Measurements from ENCODE around the gene TMEM179B. TPM values are rescaled to one million over a fixed set of nuclear protein-coding genes. Genes with fewer than 3 reads are reported as not detected.
"Not testable (repeated sequence)": the region's sequence is repeated elsewhere in the genome, so short reads cannot be mapped to it uniquely, and the experiment has no call there.

The TMEM179B gene, protein sequence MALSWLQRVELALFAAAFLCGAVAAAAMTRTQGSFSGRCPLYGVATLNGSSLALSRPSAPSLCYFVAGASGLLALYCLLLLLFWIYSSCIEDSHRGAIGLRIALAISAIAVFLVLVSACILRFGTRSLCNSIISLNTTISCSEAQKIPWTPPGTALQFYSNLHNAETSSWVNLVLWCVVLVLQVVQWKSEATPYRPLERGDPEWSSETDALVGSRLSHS
- 10 to 100 TPM; 66.2 to 71.5 TPM for total RNA-seq
- polyA plus RNA-seq, result 100 to 1,000 TPM; 109 to 126 (median 122) TPM
- total RNA-seq, result 15.3 to 25.2 (median 19.9) reads per million in 6 experiments

DNA sequence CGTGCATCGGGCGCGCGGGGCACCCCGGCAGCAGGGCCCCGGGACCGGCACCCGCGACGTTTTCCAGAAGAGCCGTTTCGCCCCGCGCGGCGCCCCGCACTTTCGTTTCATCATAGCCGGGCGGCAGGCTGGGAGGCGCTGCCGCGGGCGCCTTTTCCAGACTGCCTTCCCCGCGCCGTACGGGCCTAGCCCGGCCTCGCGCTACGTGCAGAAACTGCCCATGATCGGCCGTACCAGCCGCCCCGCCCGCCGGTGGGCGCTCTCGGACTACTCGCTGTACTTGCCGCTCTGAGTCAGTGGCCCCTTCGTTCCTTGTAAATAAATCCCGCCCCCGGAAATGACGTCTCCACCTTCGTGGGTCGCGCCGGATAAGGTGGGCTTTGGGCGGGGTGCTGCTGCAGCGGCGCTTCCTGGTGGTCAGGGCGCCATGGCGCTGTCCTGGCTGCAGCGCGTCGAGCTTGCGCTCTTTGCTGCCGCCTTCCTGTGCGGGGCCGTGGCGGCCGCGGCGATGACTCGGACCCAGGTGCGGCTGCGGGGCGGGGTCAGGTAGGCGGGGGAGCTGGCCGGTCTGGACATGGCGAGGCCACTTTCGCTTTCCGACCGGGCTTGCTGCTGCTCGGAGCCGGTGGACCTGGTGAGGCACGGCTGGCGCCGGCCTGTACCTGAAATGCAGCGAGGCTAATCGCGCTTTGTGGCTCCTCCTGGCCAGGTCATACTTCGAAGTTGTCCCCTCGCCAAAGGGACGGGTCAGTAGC is at the start of gene TMEM179B:
Gene TMEM179B (plus strand): TSS at position 398 of the 755 bp plus-strand sequence. CDS start 30 bp downstream, at position 428.
- H3K4me3 Mint-ChIP-seq, result peak within 1 kb of the TSS; percentile 90 to 96 (median 96)
- H3K27ac Mint-ChIP-seq, result peak within 1 kb of the TSS; percentile 92 to 98 (median 96)
- peaks cover 14 to 53% (median 46%) of the 10 kb centered on the region in 4 donors for H3K4me1 Mint-ChIP-seq
- DNase-seq, result peak; percentile 90 to 99 (median 97)
- no peaks in the 10 kb centered on the region for H3K9me3 Mint-ChIP-seq
- POLR2A ChIA-PET, result interaction anchor here (0.6 to 12.0 kb wide), 34 partner anchors 9 to 385 kb away, joined by 3 to 314 read pairs (median 5); partner anchors contain the start of genes BSCL2, C11orf98, CSKMT and GANAB
- H3K36me3 Mint-ChIP-seq, result peaks cover 0 to 36% (median 0%) of the 10 kb centered on the region in 3 donors
- no peaks in the 10 kb centered on the region for H3K27me3 Mint-ChIP-seq
- ATAC-seq, result peak; percentile 69 to 73

DNA sequence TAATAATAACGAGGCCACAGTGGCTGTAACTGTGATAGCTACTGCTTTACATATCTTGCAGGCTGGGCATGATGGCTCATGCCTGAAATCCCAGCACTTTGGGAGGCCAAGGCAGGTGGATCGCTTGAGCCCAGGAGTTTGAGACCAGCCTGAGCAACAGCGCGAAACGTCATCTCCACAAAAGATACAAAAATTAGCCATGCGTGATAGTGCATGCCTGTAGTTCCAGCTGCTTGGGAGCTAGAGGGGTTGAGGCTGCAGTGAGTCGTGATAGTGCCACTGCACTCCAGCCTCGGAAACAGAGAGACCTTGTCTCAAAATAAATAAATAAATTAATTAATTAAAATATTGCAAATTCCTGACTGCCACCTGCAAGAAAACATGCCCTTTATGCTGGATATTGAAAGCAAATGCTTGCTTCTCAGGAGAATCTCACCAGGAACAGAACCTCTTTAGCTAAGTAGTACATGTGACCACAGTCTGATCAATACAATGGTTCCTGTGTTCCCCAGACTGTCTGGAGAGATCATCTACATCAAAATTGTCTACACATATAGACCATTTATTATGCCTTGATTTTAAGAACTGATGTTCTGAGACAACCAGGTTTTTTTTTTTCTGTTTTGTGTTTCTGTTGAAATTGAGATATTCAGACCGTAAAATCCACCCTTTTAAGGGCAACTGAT is 39.6 kb upstream of the TMEM179B start:
- POLR2A ChIA-PET, result interaction anchor here (0.6 to 1.3 kb wide), 4 partner anchors 9 to 108 kb away, joined by 3 to 7 read pairs (median 5); partner anchors contain the start of genes HNRNPUL2 and TTC9C
- DNase-seq (no peak), ATAC-seq (no peak)
- H3K27ac Mint-ChIP-seq, result peak overlapping the region in 1 of 10 donors; percentile 9
- no peak overlapping the region for H3K4me3 Mint-ChIP-seq
- H3K4me1 Mint-ChIP-seq, result peaks cover 7 to 33% (median 16%) of the 10 kb centered on the region in 4 donors
- no peaks in the 10 kb centered on the region for H3K27me3 Mint-ChIP-seq
- no peaks in the 10 kb centered on the region for H3K9me3 Mint-ChIP-seq
- H3K36me3 Mint-ChIP-seq, result peaks cover 0 to 22% (median 0%) of the 10 kb centered on the region in 3 donors

DNA sequence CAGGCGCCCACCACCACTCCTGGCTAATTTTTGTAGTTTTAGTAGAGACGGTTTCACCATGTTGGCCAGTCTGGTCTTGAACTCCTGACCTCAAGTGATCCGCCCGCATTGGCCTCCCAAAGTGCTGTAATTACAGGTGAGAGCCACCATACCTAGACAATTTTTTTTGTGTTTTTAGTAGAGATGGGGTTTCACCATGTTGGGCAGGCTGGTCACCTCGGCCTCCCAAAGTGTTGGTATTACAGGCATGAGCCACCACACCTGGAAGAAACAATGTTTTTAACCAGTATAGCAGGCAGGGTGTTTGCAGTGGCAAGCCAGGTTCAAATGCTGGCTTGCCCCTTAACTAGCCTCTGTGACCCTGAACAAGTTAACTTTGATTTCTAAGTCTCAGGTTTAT is 37.3 kb upstream of the TMEM179B start:
- peak overlapping the region in 1 of 10 donors; percentile 27 for H3K27ac Mint-ChIP-seq
- POLR2A ChIA-PET, result interaction anchor here (0.7 to 6.6 kb wide), 4 partner anchors 12 to 91 kb away, joined by 5 to 165 read pairs (median 12); partner anchors contain the start of genes HNRNPUL2, POLR2G and TTC9C
- H3K36me3 Mint-ChIP-seq, result peaks cover 0 to 22% (median 0%) of the 10 kb centered on the region in 3 donors
- not testable (repeated sequence) for H3K9me3 Mint-ChIP-seq, ATAC-seq, H3K27me3 Mint-ChIP-seq, H3K4me3 Mint-ChIP-seq, DNase-seq
- peaks cover 11 to 46% (median 31%) of the 10 kb centered on the region in 4 donors for H3K4me1 Mint-ChIP-seq

DNA sequence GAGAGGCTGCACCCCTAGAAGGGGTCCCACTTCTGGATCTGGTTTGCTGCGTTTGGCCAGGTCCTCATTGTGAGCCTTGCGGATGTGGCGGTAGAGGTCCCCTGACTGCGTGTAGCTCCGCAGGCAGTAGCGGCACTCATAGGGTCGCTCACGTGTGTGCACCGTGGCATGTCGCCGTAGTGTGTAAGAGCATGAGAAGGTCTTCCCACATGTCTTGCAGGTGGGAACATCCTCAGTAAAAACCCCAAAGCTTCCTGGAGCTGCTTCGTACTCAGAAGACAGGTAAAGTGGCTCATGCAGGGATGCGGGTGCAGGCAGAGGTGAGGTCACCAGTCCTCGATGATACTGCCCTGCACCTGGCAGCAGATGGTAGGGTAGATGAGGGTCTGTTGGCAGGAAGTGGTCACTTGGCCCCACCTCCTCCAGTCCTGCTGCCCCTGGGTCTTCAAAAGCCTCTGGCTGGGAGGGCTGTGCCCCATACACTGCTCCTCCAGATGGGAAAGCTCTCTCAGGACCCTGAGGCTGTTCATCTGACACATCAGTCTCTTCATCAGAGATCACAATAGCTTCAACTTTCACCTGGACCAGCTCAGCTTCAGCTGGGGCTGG is 34.9 kb upstream of the TMEM179B start:
- peak overlapping the region in 8 of 10 donors; percentile 36 to 97 (median 78) for H3K4me3 Mint-ChIP-seq
- ATAC-seq (no peak), DNase-seq (no peak)
- no peaks in the 10 kb centered on the region for H3K27me3 Mint-ChIP-seq
- H3K27ac Mint-ChIP-seq, result peak overlapping the region in 5 of 10 donors; percentile 66 to 99 (median 76)
- H3K9me3 Mint-ChIP-seq, result no peaks in the 10 kb centered on the region
- POLR2A ChIA-PET, result interaction anchor here (0.6 to 6.6 kb wide), 14 partner anchors 9 to 161 kb away, joined by 3 to 165 read pairs (median 16); partner anchors contain the start of genes BSCL2, C11orf98, GNG3 and HNRNPUL2
- peaks cover 0 to 22% (median 0%) of the 10 kb centered on the region in 3 donors for H3K36me3 Mint-ChIP-seq
- H3K4me1 Mint-ChIP-seq, result peaks cover 11 to 49% (median 31%) of the 10 kb centered on the region in 4 donors

DNA sequence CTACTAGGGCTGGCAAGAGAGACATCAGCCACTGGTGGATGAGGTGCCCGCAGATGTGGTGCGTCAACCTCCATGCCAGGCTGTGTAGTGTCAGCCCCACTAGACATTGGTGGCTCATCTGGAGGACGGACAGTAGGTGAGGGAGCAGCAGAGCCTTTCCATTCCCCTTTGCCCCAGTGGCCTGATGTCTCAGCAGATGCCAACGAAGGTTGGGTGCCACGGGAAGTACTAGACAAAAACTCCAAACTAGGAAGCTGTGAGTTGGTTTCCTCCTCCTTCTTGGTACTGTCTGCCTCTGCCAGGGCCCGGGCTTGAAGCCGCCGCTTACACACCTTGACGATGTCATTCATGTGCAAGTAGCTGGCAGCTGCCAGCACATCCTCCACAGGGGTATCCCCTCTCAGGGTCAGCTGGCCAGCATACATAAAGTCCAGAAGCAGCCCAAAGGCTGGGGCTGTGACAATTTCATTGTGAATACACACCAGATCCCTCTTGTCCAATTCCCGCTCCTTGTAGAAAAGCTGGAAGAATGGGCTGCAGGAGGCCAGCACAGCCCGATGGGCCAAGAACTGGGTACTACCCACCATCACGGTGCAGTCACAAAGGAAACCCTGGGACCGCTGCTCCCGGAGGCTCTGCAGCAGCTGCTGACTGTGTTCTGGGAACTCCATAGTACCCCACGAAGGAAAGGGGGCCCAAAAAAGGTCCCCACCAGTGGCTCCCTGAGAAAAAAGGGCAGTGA is 34.0 kb upstream of the TMEM179B start:
- DNase-seq, result no peak
- Mint-ChIP-seq H3K4me1 (peaks cover 11 to 47% (median 31%) of the 10 kb centered on the region in 4 donors), H3K27me3 (no peaks in the 10 kb centered on the region), H3K27ac (peak overlapping the region; percentile 88 to 100 (median 99)), H3K36me3 (peaks cover 0 to 20% (median 0%) of the 10 kb centered on the region in 3 donors), H3K9me3 (no peaks in the 10 kb centered on the region), H3K4me3 (peak overlapping the region; percentile 91 to 100 (median 97))
- ATAC-seq, result no peak
- POLR2A ChIA-PET, result interaction anchor here (0.5 to 6.6 kb wide), 42 partner anchors 9 to 1488 kb away, joined by 3 to 165 read pairs (median 8); partner anchors contain the start of genes B3GAT3, BSCL2, C11orf98 and CSKMT

DNA sequence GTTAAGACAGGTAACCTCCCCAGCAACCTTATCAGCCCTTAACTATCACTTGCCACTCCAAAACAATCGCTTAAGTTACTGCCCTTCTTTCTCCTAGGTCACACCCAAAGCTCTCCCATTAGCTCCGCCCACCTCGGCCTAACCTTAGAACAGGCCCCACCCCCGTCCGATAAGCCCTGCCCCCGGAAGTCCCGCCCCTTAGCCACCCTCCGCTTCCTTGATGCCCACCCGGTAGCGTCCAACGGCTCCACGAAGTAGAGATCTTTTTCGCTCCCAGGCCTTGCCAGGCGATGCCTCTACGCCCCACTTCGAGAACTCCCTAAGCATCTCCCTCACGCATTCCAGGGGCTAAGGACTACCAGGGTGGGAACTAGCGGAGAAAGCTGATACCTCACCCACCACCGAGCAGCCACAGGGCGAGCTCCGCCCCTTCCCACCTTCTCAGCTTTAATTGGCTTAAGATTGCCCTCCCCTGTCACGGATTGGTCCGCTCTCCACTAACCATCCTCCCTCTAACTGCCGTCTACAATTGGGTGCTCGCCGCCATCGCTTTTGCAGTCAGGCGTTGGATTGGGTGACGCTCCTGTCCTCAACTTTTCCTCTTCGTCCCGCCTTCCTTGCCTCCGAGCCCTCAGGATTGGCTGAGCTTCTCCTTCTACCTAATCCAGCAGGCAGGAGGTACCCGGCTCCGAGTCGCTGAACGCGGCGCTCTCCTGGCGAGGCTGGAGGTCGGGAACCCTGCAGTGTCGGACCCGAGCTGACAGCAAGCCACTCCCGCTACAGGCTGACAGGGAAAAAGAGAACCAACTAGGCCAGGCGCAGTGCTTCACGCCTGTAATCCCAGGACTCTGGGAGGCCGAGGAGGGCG is 33.2 kb upstream of the TMEM179B start, which contains the start of gene ZBTB3:
Gene ZBTB3 (minus strand): TSS at position 425 of the 868 bp plus-strand sequence. CDS start 496 bp downstream, outside the sequence.
- Mint-ChIP-seq H3K9me3 (no peaks in the 10 kb centered on the region), H3K36me3 (peaks cover 0 to 16% (median 0%) of the 10 kb centered on the region in 3 donors), H3K4me1 (peaks cover 8 to 43% (median 28%) of the 10 kb centered on the region in 4 donors), H3K4me3 (peak within 1 kb of the TSS; percentile 91 to 100 (median 97)), H3K27ac (peak within 1 kb of the TSS; percentile 88 to 100 (median 99)), H3K27me3 (no peaks in the 10 kb centered on the region)
- POLR2A ChIA-PET, result interaction anchor here (0.5 to 6.6 kb wide), 52 partner anchors 8 to 1487 kb away, joined by 3 to 165 read pairs (median 5); partner anchors contain the start of genes B3GAT3, BSCL2, C11orf98 and CSKMT
- peak; percentile 93 to 100 (median 96) for DNase-seq
- ATAC-seq, result peak; percentile 95 to 96

DNA sequence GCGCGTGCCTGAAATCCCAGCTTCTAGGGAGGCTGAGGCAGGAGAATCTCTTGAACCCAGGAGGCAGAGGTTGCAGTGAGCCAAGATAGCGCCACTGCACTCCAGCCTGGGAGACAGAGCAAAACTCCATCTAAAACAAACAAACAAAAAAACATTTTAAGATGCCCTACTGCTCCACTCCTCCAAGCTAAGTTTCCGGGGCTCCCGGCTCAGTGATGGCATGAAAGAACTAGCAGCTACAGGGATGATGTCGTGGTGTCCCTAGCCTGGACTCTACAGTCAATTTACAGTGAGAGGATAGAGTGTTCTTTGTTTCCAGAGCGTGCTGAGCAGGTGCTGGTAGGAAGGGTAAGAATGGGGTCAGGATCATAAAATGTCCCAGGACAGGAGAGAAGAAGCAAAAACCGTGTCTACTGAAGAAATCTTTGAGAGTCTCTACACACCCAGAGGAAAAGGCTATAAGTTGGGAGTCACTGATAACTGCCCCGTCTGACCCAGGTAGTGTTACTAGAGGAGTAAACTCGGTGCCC is 32.1 kb upstream of the TMEM179B start:
- POLR2A ChIA-PET, result interaction anchor here (0.6 to 6.6 kb wide), 16 partner anchors 9 to 181 kb away, joined by 3 to 165 read pairs (median 10); partner anchors contain the start of genes BSCL2, C11orf98, CSKMT and EEF1G
- Mint-ChIP-seq H3K36me3 (peaks cover 0 to 9% (median 0%) of the 10 kb centered on the region in 3 donors), H3K4me1 (peaks cover 6 to 32% (median 23%) of the 10 kb centered on the region in 4 donors), H3K27me3 (no peaks in the 10 kb centered on the region), H3K27ac (peak overlapping the region in 8 of 10 donors; percentile 6 to 100 (median 68)), H3K4me3 (peak overlapping the region; percentile 3 to 97 (median 62)), H3K9me3 (no peaks in the 10 kb centered on the region)
- DNase-seq (no peak), ATAC-seq (no peak)

DNA sequence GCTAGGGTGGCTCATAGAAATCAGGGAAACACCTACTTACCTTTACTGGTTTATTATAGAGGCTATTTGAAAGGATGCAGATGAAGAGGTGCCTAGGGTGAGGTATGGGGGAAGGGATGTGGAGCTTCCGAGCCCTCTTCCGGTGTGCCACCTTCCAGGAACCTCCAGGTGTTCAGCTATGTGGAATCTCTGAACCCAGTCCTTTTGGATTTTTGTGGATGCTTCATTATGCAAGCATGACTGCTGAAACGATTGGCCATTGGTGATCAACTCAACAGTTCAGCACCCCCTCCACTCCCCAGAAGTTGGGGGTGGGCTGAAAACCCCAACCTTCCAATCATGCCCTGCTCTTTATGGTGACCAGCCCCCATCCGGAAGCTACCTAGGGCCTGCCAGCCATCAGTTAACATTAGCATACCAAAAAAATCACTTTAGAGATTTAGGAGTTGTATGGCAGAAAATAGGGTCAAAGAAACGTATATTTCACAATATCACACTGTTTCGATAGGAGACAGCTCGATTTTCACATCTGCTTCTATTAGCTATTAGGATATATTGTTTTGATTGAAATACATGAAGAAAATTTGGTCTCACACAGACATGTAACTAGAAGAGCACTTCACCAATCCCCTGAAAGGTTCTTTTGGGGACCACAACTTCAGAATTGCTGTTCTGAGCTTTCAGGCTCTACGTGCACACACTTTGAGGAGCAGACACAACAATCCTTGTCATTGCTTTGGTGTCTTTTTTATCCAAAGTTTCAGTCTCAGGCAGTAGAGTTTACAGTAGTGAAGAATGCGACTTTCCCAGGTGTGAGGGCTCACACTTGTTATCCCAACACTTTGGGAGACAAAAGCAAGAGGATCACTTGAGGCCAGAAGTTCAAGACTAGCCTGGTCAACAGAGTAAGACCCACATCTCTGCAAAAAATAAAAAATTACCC is 29.1 kb upstream of the TMEM179B start:
- H3K27ac Mint-ChIP-seq, result peak overlapping the region in 1 of 10 donors; percentile 20
- no peak overlapping the region for H3K4me3 Mint-ChIP-seq
- no peak for DNase-seq
- no peak for ATAC-seq
- peaks cover 0 to 6% (median 0%) of the 10 kb centered on the region in 3 donors for H3K36me3 Mint-ChIP-seq
- H3K9me3 Mint-ChIP-seq, result no peaks in the 10 kb centered on the region
- POLR2A ChIA-PET, result interaction anchor here (0.5 to 5.9 kb wide), 7 partner anchors 12 to 106 kb away, joined by 3 to 75 read pairs (median 3); partner anchors contain the start of genes HNRNPUL2 and TAF6L
- peaks cover 14 to 34% (median 31%) of the 10 kb centered on the region in 4 donors for H3K4me1 Mint-ChIP-seq
- no peaks in the 10 kb centered on the region for H3K27me3 Mint-ChIP-seq

DNA sequence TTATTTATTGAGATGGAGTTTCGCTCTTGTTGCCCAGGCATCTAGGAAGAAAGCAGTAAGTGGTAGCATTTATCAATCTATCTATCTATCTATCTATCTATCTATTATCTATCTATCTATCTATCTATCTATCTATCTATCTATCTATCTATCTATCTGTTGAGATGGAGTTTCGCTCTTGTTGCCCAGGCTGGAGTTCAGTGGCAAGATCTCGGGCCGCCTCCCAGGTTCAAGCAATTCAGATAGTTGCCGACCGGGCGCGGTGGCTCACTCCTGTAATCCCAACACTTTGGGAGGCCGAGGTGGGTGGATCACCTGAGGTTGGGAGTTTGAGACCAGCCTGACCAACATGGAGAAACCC is 26.4 kb upstream of the TMEM179B start:
- H3K9me3 Mint-ChIP-seq, H3K27me3 Mint-ChIP-seq, DNase-seq, ATAC-seq: not testable (repeated sequence)
- H3K36me3 Mint-ChIP-seq, result peaks cover 0 to 19% (median 1%) of the 10 kb centered on the region in 3 donors
- H3K27ac Mint-ChIP-seq, result peak overlapping the region in 9 of 10 donors; percentile 53 to 99 (median 98)
- POLR2A ChIA-PET, result interaction anchor here (0.5 to 5.9 kb wide), 25 partner anchors 7 to 169 kb away, joined by 3 to 85 read pairs (median 6); partner anchors contain the start of genes C11orf98, CSKMT, GANAB and HNRNPUL2
- H3K4me3 Mint-ChIP-seq, result peak overlapping the region in 9 of 10 donors; percentile 90 to 99 (median 97)
- H3K4me1 Mint-ChIP-seq, result peaks cover 12 to 36% (median 26%) of the 10 kb centered on the region in 4 donors

All from naive thymus-derived CD8-positive, alpha-beta T cell (primary cell).